ENCODE measurements around the gene SPSB4.

The SPSB4 gene

GRCh38 chr3:141089339-141090152 is 38.4 kb downstream of the SPSB4 start:
- no peak for ATAC-seq
- TF ChIP-seq CSDC2 (CRISPR knock-in tag; IDR thresholded peaks at IDR 0.05): no peak
- TF ChIP-seq PATZ1 (CRISPR knock-in tag; IDR thresholded peaks at IDR 0.05; ENCODE audit: borderline replicate concordance): no peak
- TF ChIP-seq ISL1 (CRISPR knock-in tag; IDR thresholded peaks at IDR 0.05): no peak
- no peak for TF ChIP-seq TSHZ2 (CRISPR knock-in tag; IDR thresholded peaks at IDR 0.05)
- TF ChIP-seq TCF4 (CRISPR knock-in tag; IDR thresholded peaks at IDR 0.05; ENCODE audit: borderline replicate concordance): no peak
- TF ChIP-seq ZNF565 (CRISPR knock-in tag; conservative IDR thresholded peaks at IDR 0.05; ENCODE audit: low read depth): no peak
- no peak for TF ChIP-seq SNAI2 (CRISPR knock-in tag; IDR thresholded peaks at IDR 0.05)
- no peak for TF ChIP-seq BACH2 (CRISPR knock-in tag; IDR thresholded peaks at IDR 0.05; ENCODE audit: borderline replicate concordance)
- no peak for TF ChIP-seq CSRNP3 (CRISPR knock-in tag; IDR thresholded peaks at IDR 0.05)
- no peak for TF ChIP-seq ZFP3 (CRISPR knock-in tag; IDR thresholded peaks at IDR 0.05)
- TF ChIP-seq POU6F1 (CRISPR knock-in tag; IDR thresholded peaks at IDR 0.05; ENCODE audit: borderline replicate concordance, low read depth): no peak
- TF ChIP-seq ARNTL (CRISPR knock-in tag; IDR thresholded peaks at IDR 0.05; ENCODE audit: borderline replicate concordance, low read depth): no peak
- no peak for TF ChIP-seq ESRRG (CRISPR knock-in tag; IDR thresholded peaks at IDR 0.05)
- no peak for TF ChIP-seq RARB (CRISPR knock-in tag; IDR thresholded peaks at IDR 0.05)
- no peak for TF ChIP-seq PPARA (CRISPR knock-in tag; IDR thresholded peaks at IDR 0.05; ENCODE audit: borderline replicate concordance)

GRCh38 chr3:141091426-141091825 is 40.3 kb downstream of the SPSB4 start:
- ATAC-seq: peak; percentile 45; the same call in 1 of the 3 replicates

GRCh38 chr3:141092663-141093062 is 41.5 kb downstream of the SPSB4 start:
- no peak; the same call in 2 of the 3 replicates for ATAC-seq
- TF ChIP-seq CSRNP3 (CRISPR knock-in tag; IDR thresholded peaks at IDR 0.05) (no peak), TCF4 (CRISPR knock-in tag; IDR thresholded peaks at IDR 0.05; ENCODE audit: borderline replicate concordance) (no peak), ZFP30 (CRISPR knock-in tag; IDR thresholded peaks at IDR 0.05) (no peak), ZNF565 (CRISPR knock-in tag; conservative IDR thresholded peaks at IDR 0.05; ENCODE audit: low read depth) (no peak), ARNTL (CRISPR knock-in tag; IDR thresholded peaks at IDR 0.05; ENCODE audit: borderline replicate concordance, low read depth) (no peak), PATZ1 (CRISPR knock-in tag; IDR thresholded peaks at IDR 0.05; ENCODE audit: borderline replicate concordance) (no peak), GLIS3 (CRISPR knock-in tag; IDR thresholded peaks at IDR 0.05) (no peak), PPARA (CRISPR knock-in tag; IDR thresholded peaks at IDR 0.05; ENCODE audit: borderline replicate concordance) (no peak), ZNF8 (CRISPR knock-in tag; IDR thresholded peaks at IDR 0.05) (no peak), ZC3H10 (CRISPR knock-in tag; IDR thresholded peaks at IDR 0.05) (no peak), ZFP3 (CRISPR knock-in tag; IDR thresholded peaks at IDR 0.05) (no peak), CSDC2 (CRISPR knock-in tag; IDR thresholded peaks at IDR 0.05) (no peak), CREB5 (CRISPR knock-in tag; IDR thresholded peaks at IDR 0.05; ENCODE audit: low read depth) (no peak)

More at GRCh38 chr3:141091426-141091825, 40.3 kb downstream of the SPSB4 start:
- TF ChIP-seq GLIS3 (CRISPR knock-in tag; IDR thresholded peaks at IDR 0.05) (no peak), TCF4 (CRISPR knock-in tag; IDR thresholded peaks at IDR 0.05; ENCODE audit: borderline replicate concordance) (peak; percentile 28; the same call in 1 of the 2 replicates)
